Neural cell (in vitro differentiated cells): ENCODE data around the gene ATG2B.

Source experiments
- EP300 ChIP-seq: fragments of 450-650 bp; conservative IDR thresholded peaks from 2 replicates; pipeline ENCODE4 v1.6.1; 2014; ENCODE audit warnings: antibody characterized with exemption, mild to moderate bottlenecking, moderate library complexity; ENCODE audit not compliant: poor library complexity, severe bottlenecking
- EZH2 ChIP-seq: fragments of 200-600, 300-800 bp; shearing (Covaris generic), sonication (generic); IDR thresholded peaks from 2 replicates; pipeline ENCODE4 v1.6.1; 2014; ENCODE audit warnings: antibody characterized with exemption, low read length, borderline replicate concordance, mild to moderate bottlenecking; ENCODE audit not compliant: insufficient read depth, poor library complexity, severe bottlenecking
- MXI1 ChIP-seq: fragments of 450-650 bp; conservative IDR thresholded peaks from 2 replicates; pipeline ENCODE4 v1.6.1; 2014; ENCODE audit warnings: antibody characterized with exemption, mild to moderate bottlenecking; ENCODE audit not compliant: poor library complexity, severe bottlenecking
- POLR2AphosphoS5 ChIP-seq: IDR thresholded peaks from 2 replicates; pipeline ENCODE4 v1.6.1; 2012
- RAD21 ChIP-seq: fragments of 450-650 bp; conservative IDR thresholded peaks from 2 replicates; pipeline ENCODE4 v1.6.1; 2014; ENCODE audit warnings: antibody characterized with exemption, mild to moderate bottlenecking, moderate library complexity
- REST ChIP-seq: IDR thresholded peaks from 2 replicates; pipeline ENCODE4 v1.6.1; 2012; ENCODE audit warnings: borderline replicate concordance
- SMC3 ChIP-seq: fragments of 450-650 bp; conservative IDR thresholded peaks from 2 replicates; pipeline ENCODE4 v1.6.1; 2014; ENCODE audit warnings: antibody characterized with exemption, mild to moderate bottlenecking, moderate library complexity; ENCODE audit not compliant: poor library complexity
- TAF1 ChIP-seq: IDR thresholded peaks from 2 replicates; pipeline ENCODE4 v1.6.1; 2012; ENCODE audit warnings: low read depth
- TF ChIP-seq, protein P1 (sequence below): fragments of 450-650 bp; IDR thresholded peaks from 2 replicates; pipeline ENCODE4 v1.5.1; 2014; ENCODE audit warnings: antibody characterized with exemption, mild to moderate bottlenecking, moderate library complexity; ENCODE audit not compliant: poor library complexity, severe bottlenecking

- TF ChIP-seq, protein P1, sequence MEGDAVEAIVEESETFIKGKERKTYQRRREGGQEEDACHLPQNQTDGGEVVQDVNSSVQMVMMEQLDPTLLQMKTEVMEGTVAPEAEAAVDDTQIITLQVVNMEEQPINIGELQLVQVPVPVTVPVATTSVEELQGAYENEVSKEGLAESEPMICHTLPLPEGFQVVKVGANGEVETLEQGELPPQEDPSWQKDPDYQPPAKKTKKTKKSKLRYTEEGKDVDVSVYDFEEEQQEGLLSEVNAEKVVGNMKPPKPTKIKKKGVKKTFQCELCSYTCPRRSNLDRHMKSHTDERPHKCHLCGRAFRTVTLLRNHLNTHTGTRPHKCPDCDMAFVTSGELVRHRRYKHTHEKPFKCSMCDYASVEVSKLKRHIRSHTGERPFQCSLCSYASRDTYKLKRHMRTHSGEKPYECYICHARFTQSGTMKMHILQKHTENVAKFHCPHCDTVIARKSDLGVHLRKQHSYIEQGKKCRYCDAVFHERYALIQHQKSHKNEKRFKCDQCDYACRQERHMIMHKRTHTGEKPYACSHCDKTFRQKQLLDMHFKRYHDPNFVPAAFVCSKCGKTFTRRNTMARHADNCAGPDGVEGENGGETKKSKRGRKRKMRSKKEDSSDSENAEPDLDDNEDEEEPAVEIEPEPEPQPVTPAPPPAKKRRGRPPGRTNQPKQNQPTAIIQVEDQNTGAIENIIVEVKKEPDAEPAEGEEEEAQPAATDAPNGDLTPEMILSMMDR: no peak
- TF ChIP-seq TAF1 (no peak), REST (no peak), EZH2 (no peak), EP300 (no peak), RAD21 (no peak), SMC3 (no peak), POLR2AphosphoS5 (no peak), MXI1 (no peak)
These were observed 58.2 kb downstream of the ATG2B start for GRCh38 chr14:96304956-96305355.
